Activated naive CD8-positive, alpha-beta T cell treated with anti-CD3 and anti-CD28 coated beads, Interleukin-2, amount 50 U/mL, for 24 hours (primary cell): ENCODE results near the gene BPIFA3.

Experiments used
- ATAC-seq: fragments of 150-1000 bp; cut with Tn5 transposase; one replicate; pipeline ENCODE4 v1.10.0; 2021
- DNase-seq: peaks from one replicate; pipeline ENCODE4 v3.0.0; 2021
- H3K27ac Mint-ChIP-seq: one replicate; pipeline ENCODE4 v1.8.0; 2021; ENCODE audit warnings: mild to moderate bottlenecking, mixed read lengths
- H3K27me3 Mint-ChIP-seq: one replicate; pipeline ENCODE4 v1.8.0; 2021; ENCODE audit warnings: mixed read lengths
- H3K36me3 Mint-ChIP-seq: one replicate; pipeline ENCODE4 v1.8.0; 2021; ENCODE audit warnings: low read depth, mixed read lengths
- H3K4me1 Mint-ChIP-seq: one replicate; pipeline ENCODE4 v1.8.0; 2021; ENCODE audit warnings: mixed read lengths
- H3K4me3 Mint-ChIP-seq: one replicate; pipeline ENCODE4 v1.8.0; 2021; ENCODE audit warnings: mild to moderate bottlenecking, moderate library complexity, mixed read lengths
- H3K9me3 Mint-ChIP-seq: one replicate; pipeline ENCODE4 v1.8.0; 2021; ENCODE audit warnings: mixed read lengths

Gene BPIFA3

DNA sequence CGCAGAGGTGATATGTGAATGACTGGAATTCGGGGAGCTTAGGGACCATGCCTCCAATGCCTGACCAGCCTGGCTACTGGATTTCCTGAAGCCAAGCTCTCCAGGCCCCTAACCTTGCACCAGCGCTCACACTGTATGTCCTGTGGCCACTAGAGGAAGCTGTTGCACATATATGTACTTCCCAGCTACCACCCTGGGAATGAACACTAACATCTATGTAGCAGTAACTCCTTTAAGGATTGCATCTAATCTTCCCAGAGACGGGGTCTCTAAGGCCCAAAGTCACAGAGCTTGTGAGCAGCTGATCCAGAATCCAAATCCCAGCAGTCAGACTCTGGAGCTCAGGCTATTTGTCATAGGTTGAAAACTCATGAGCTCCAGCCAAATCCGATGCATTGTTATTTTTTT lies 45.5 kb downstream of the BPIFA3 start:
- peak; percentile 46 for ATAC-seq
- H3K27ac Mint-ChIP-seq: no peak overlapping the region
- no peaks in the 10 kb centered on the region for H3K36me3 Mint-ChIP-seq
- DNase-seq: no peak
- no peak overlapping the region for H3K4me3 Mint-ChIP-seq
- no peaks in the 10 kb centered on the region for H3K9me3 Mint-ChIP-seq
- H3K27me3 Mint-ChIP-seq: peaks cover 10% of the 10 kb centered on the region
- no peaks in the 10 kb centered on the region for H3K4me1 Mint-ChIP-seq

DNA sequence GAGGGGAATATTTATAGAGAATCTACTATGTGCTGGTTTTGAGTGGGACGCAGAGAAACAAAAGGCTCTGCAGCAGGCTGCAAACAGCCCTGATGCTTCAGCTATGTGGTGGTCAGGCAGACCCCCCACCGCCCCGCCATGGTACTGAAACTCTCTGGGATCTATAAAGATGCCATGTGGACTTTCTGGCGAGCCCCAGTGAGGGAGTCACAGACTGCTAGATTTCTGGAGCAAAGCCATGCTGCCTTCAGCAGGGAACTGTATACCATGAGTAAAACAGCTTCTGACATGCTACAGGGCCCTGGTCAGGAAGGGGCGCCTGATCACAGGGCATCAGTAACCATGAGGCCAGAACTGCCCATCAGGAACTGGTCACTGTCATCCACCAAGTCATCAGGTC lies 46.6 kb downstream of the BPIFA3 start:
- Mint-ChIP-seq H3K27ac (no peak overlapping the region), H3K36me3 (no peaks in the 10 kb centered on the region), H3K4me3 (no peak overlapping the region), H3K4me1 (no peaks in the 10 kb centered on the region), H3K27me3 (peaks cover 16% of the 10 kb centered on the region), H3K9me3 (no peaks in the 10 kb centered on the region)
- no peak for ATAC-seq
- DNase-seq: no peak

DNA sequence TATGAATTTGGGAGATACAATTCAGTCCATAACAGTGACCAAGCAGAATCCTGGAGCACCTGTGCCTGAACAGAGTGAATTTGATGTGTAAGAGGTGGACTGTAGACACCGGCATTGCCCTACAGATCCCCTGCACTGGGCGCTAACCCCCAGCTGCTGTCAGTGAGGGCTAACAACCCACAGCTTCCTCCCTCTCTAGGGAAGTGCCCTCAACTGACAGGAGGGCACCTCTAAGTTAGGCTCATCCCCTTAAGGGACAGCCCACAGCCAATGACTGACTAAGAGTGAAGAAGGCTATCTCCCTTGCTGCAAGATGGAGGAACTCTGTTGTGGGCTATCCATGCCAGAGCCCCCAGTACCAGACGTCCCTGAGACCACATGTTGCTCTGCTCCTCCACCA lies 50.5 kb downstream of the BPIFA3 start:
- ATAC-seq (no peak), DNase-seq (no peak)
- Mint-ChIP-seq H3K4me3 (no peak overlapping the region), H3K27ac (no peak overlapping the region), H3K4me1 (no peaks in the 10 kb centered on the region), H3K36me3 (no peaks in the 10 kb centered on the region), H3K27me3 (peaks cover 6% of the 10 kb centered on the region), H3K9me3 (no peaks in the 10 kb centered on the region)

DNA sequence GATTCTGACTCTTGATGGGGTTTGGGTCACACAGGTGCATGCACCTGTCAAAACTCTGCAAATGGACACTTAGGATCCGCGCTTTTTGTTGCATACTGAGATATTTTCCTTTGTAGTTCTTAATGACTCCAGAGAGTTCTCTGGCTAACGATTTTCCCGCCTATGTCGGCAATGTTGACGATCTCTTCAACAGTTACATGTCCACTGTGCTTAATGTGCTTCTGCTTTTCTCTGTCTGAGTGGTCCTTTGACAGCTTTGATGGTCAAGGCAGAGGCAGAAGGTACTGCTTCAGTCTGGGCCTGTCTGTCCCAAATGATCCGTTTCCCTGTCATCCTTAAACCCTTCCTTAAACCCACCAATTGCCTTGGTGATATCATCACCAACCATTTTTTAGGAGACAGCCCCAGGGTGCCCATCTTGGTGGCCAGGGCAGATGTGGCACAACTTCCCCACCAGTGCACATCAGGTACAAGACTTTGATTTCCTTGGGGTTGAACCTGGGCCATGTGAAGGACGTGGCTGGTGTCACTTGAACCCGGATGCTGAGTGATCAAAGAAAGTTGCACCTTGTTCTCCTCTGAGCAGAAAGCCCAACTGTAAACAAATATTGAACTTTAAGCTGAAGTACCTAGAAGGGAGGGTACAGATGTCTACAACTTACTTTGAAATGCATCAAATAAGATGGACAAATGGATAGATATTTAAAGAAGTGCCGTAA lies 55.2 kb downstream of the BPIFA3 start:
- ATAC-seq: no peak
- Mint-ChIP-seq H3K4me1 (no peaks in the 10 kb centered on the region), H3K27me3 (peaks cover 7% of the 10 kb centered on the region)

DNA sequence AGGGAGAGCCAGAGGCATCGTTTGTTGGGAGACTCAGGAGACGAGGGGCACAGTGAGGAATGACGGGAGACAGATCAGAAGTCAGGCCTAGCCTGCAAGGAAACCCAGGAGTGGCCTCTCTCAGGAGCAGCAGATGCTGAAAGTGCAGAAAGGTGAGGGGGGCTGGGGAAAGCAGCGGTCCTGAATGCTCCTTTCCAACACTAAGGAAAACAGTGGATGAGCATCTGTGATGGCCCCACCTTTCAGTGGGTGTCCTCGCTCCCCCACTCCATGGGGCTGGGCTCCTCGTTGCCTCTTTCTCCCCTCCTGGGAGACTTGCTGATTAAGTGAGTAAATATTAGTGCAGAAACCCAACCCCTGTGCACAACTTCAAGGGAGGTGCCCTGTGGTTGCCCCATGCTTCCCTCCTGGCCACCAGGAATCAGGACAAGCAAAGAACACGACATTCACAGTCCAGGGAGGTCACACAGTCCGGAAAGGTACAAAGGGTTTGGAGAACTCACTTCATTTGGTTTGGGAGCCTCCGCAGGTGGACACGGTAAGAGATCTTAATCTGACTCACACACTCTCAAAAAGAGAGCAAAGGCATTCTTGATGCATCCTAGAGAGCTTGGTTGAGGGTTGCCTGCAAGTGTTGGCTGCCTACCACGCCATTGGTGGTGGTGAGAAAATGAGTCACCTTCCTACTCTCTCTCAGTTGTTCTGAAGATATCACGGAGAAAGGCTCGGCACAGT lies 56.1 kb downstream of the BPIFA3 start:
- H3K27me3 Mint-ChIP-seq: peaks cover 4% of the 10 kb centered on the region
- H3K4me3 Mint-ChIP-seq: no peak overlapping the region
- ATAC-seq: no peak
- no peak for DNase-seq
- H3K36me3 Mint-ChIP-seq: no peaks in the 10 kb centered on the region
- no peaks in the 10 kb centered on the region for H3K9me3 Mint-ChIP-seq
- H3K27ac Mint-ChIP-seq: no peak overlapping the region
- H3K4me1 Mint-ChIP-seq: no peaks in the 10 kb centered on the region

More for the DNA sequence above, 55.2 kb downstream of the BPIFA3 start:
- H3K4me3 Mint-ChIP-seq: no peak overlapping the region
- no peaks in the 10 kb centered on the region for H3K9me3 Mint-ChIP-seq
- no peaks in the 10 kb centered on the region for H3K36me3 Mint-ChIP-seq
- no peak overlapping the region for H3K27ac Mint-ChIP-seq
- DNase-seq: no peak

DNA sequence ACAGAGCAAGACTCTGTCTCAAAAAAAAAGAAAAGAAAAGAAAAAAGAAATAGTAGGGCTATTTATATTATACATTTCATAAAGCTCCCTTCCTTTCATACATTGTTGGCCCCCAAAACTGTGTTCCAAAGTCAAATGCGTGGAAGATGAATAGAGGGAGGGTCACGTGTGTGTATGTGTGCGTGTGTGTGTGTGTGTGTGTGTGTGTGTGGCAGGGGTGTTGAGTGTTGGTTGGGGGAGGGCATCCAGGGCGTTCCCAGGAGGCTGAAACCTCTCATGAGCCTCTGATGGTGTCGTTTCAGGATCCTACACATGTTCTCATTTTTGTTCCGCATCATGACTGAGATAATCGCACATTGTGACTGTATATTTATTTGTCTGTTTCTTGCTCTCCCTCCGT lies 58.1 kb downstream of the BPIFA3 start:
- H3K27ac Mint-ChIP-seq: no peak overlapping the region
- no peak for ATAC-seq
- H3K9me3 Mint-ChIP-seq: no peaks in the 10 kb centered on the region
- no peak for DNase-seq
- no peaks in the 10 kb centered on the region for H3K36me3 Mint-ChIP-seq
- H3K4me3 Mint-ChIP-seq: no peak overlapping the region
- H3K4me1 Mint-ChIP-seq: no peaks in the 10 kb centered on the region
- peaks cover 3% of the 10 kb centered on the region for H3K27me3 Mint-ChIP-seq

DNA sequence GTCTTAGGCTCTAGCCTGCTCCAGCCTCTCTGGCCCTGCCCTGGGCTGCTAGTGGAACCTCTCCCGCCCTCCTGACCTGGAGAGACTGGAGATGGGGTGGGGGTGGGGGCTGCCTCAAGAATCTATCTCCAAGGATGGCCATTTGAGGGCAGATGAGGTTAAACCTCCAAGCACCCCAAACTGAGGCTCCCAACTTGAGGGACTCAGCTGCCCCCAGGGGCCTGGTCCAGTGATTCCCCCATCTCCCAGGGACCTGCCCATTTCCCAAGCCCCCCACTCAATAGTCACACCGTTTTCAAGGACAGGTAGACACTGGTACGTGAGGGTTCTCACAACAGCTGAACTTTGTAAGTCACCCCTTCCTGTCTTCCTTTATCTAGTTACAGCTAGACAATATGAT lies 58.7 kb downstream of the BPIFA3 start:
- ATAC-seq (no peak), DNase-seq (no peak)
- H3K9me3 Mint-ChIP-seq: no peaks in the 10 kb centered on the region
- H3K27me3 Mint-ChIP-seq: peaks cover 5% of the 10 kb centered on the region
- H3K4me3 Mint-ChIP-seq: no peak overlapping the region
- H3K36me3 Mint-ChIP-seq: no peaks in the 10 kb centered on the region
- no peak overlapping the region for H3K27ac Mint-ChIP-seq
- H3K4me1 Mint-ChIP-seq: no peaks in the 10 kb centered on the region

DNA sequence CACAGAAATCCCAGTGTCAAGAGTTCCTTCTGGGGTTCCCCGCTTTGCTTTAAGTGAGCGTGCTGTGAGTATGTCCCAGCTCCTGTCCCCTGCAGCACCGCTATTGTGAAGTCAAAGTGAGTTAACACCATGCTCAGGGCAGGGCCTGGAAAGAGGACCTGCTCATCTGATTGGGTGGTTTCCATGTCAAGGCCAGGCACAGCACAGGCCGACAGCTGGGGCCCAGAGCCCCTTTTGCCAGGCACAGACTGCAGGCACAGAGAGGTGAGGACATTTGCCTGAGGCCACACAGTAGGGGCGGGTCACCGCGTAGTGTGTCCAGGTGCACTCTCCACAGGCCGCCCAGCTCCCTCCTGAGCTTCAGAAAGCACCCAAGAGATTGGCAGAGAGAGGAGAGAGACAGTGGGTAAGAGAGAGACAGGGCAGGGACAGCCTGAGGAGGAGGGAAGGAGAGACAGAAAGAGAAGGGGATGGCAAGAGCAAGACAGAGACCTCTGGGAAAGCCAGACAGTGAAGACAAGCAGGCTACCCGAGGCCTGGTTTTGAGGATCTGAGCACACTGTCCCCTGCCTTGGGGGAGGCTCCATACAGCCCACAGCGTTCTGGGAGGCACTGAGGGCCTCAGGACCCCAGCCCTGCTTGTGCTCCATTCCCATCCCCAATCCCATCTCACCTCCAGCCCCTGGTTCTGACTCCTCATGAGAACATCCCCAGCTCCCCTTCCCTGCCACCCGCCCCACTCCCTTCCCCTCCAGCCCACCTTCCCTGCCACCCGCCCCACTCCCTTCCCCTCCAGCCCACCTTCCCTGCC lies 59.4 kb downstream of the BPIFA3 start:
- Mint-ChIP-seq H3K4me3 (no peak overlapping the region), H3K36me3 (no peaks in the 10 kb centered on the region), H3K9me3 (no peaks in the 10 kb centered on the region), H3K27ac (no peak overlapping the region), H3K4me1 (no peaks in the 10 kb centered on the region), H3K27me3 (peaks cover 5% of the 10 kb centered on the region)
- DNase-seq (no peak), ATAC-seq (no peak)
